HG03558 (cell line): ENCODE measurements around the gene IL27RA.

ENCODE experiments used
- ATAC-seq: cut with Tn5 transposase; IDR thresholded peaks from one replicate; pipeline ENCODE4 v1.9.1; 2021; ENCODE audit warnings: moderate number of reproducible peaks; ENCODE audit not compliant: unreplicated experiment; ENCODE audit errors: extremely low read depth

Gene IL27RA

DNA sequence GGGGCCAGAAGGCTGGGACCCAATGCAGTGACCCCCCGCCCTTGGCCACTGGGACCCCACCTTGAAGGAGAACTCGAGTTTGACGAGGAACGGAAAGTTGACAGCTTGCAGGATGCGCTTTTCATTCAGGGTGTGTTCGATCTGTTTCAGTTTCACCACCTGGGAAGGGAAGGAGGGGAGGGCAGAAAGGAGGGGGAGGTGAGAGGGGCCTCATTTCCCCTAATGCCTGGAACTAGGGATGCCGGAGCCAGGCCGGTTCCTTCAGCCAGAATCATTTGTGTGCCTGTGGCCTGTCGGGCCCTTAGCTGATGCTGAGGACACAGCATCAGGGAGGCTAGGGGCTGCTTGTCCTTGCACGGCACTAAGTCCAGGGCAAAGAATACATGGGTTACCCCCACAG is 71.2 kb downstream of the IL27RA start:
- ATAC-seq: no peak
